ENCODE data around the gene VCPKMT. TPM values are rescaled to one million over a fixed set of nuclear protein-coding genes. Genes with fewer than 3 reads are reported as not detected.
A peak's percentile ranks its signal among the peaks of the same experiment; 100 is the strongest.

VCPKMT gene
- total and polyA plus RNA-seq, 3 donors from 2014 or later, result 8.5 to 14.5 (median 10.2) TPM

DNA sequence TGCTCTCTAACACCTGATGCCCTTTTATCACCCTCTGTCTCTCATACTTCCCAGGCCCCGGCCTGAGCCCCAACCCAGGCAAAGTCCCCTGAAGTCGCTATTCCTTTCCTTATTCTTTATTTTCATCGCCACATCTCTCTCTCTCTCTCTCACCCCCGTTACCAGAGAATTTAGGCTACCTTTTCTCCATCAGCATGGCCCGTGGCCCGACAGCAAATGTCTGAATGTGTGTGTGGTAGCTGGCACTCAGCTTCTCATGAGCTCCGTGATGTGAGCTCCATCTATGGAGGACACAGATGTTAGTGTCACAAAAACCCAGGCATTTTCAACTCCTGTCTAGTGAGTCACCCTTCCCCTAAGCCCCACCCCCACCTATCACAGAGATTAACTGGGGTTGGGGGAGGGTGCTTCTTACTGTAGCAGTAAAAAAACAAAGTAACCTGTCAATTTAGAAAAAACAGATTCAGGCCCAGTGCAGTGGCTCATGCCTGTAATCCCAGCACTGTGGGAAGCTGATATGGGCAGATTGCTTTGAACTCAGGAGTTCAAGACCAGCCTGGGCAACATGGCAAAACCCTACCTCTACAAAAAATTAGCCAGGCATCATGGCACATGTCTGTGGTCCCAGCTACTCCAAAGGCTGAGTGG is 53.8 kb downstream of the VCPKMT start:
- no peak for DNase-seq
- H3K9me3 ChIP-seq, result no peaks in the 10 kb centered on the region
- no peaks in the 10 kb centered on the region for H3K36me3 ChIP-seq (ENCODE audit: low read depth, missing control alignments)
- H3K27ac ChIP-seq, result no peak overlapping the region
- no peaks in the 10 kb centered on the region for H3K27me3 ChIP-seq
- H3K4me3 ChIP-seq, result no peak overlapping the region
- TF ChIP-seq POLR2A (IDR thresholded peaks at IDR 0.05), result no peak
- TF ChIP-seq, protein P1, sequence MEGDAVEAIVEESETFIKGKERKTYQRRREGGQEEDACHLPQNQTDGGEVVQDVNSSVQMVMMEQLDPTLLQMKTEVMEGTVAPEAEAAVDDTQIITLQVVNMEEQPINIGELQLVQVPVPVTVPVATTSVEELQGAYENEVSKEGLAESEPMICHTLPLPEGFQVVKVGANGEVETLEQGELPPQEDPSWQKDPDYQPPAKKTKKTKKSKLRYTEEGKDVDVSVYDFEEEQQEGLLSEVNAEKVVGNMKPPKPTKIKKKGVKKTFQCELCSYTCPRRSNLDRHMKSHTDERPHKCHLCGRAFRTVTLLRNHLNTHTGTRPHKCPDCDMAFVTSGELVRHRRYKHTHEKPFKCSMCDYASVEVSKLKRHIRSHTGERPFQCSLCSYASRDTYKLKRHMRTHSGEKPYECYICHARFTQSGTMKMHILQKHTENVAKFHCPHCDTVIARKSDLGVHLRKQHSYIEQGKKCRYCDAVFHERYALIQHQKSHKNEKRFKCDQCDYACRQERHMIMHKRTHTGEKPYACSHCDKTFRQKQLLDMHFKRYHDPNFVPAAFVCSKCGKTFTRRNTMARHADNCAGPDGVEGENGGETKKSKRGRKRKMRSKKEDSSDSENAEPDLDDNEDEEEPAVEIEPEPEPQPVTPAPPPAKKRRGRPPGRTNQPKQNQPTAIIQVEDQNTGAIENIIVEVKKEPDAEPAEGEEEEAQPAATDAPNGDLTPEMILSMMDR (IDR thresholded peaks at IDR 0.05), result no peak
- peaks cover 5% of the 10 kb centered on the region for H3K4me1 ChIP-seq
- 85 to 92% methylated on average over 7 of the region's 7 CpGs for WGBS, 2 donors
- intact Hi-C loops (cut with DNase I; ENCODE audit: low total_unique reads), result no loop called here

DNA sequence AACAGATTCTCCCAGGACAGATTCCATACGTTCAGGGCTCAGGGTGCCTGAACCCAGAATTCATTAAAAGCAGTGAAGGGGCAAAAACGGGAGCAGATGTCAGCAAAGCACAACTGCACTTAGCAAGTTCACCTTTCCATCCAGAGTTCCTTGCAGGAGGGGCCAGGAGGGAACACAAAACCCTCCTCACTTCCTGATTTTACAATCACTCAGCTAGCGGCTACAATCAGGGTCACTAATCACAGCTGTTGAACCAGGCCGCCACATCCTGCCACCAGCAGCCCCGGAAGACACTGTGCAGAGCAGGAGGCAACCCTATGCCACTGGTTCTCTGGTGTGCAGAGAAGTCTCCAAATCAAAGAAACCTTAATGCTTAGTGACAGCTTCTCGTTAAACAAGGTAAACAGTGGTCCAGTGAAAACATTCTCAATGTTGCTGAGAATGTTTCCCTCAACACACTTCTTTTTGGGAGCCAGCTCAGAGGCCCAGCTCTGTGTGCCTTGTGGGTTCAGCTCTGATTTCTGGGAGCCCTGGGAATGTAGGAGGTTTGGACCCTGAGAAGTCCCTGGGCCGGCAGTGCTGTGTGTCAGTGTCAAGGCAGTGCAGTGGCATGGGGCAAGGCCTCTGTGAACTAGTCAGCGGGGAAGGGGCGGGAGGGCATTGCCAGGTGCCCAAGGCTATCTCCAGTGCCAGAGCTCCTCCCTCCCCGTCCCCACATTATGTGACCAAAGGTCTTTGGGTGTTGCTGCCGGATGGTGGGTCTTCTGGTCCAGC is 54.5 kb downstream of the VCPKMT start:
- DNase-seq, result peak; percentile 23
- Histone ChIP-seq H3K27ac (peak overlapping the region in 1 of 2 donors; percentile 28), H3K27me3 (no peaks in the 10 kb centered on the region), H3K9me3 (no peaks in the 10 kb centered on the region), H3K4me1 (peaks cover 5% of the 10 kb centered on the region), H3K4me3 (no peak overlapping the region), H3K36me3 (ENCODE audit: low read depth, missing control alignments) (no peaks in the 10 kb centered on the region)
- 65 to 77% methylated on average over 4 to 11 of the region's 11 CpGs for WGBS, 2 donors
- TF ChIP-seq, protein P1 (IDR thresholded peaks at IDR 0.05), result no peak
- no peak for TF ChIP-seq POLR2A (IDR thresholded peaks at IDR 0.05)
- intact Hi-C loops (cut with DNase I; ENCODE audit: low total_unique reads), result no loop called here

DNA sequence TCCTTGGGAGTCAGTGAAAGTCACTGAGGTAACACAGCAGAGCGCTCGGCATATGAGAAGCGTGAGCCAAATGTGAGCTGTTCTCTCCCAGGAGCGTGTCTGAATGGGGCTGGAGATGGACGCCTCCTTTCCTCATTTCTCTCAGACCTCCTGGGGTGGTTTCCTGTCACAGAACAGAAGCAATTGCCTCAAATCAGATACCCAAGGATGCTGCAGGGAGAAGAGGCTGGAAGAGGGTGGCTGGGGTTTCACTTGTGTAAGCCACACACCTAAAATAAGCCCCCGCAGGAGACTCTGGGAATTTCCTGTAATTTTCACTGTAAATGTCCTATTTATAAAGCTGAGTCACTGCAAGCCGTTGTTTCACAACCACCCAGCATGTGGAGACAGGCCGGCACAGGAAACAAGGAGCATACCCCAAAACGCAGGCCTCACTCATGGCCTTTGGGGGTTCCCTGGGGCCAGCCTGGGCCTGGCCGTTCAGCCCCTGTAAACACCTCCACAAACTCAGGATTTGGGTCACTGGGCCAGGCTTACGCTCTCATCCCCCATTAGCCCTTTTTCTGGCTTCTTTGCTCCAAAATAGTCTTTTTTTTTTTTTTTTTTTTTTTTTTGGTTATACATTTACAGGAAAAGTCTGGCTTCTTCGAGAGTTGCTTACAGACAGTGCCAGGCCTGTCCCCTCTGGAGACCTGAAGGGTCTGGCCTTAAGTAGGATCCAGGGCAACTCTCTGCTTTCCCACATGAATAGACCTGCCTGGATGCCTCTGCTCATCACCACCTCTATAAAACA is 55.3 kb downstream of the VCPKMT start:
- intact Hi-C loops (cut with DNase I; ENCODE audit: low total_unique reads), result no loop called here
- DNase-seq, result peak; percentile 50
- Histone ChIP-seq H3K27ac (peak overlapping the region in 1 of 2 donors; percentile 28), H3K27me3 (no peaks in the 10 kb centered on the region), H3K4me3 (no peak overlapping the region), H3K4me1 (peaks cover 5% of the 10 kb centered on the region), H3K9me3 (no peaks in the 10 kb centered on the region), H3K36me3 (ENCODE audit: low read depth, missing control alignments) (no peaks in the 10 kb centered on the region)
- WGBS, 2 donors, result 52 to 59% methylated on average over 12 of the region's 12 CpGs
- TF ChIP-seq POLR2A (IDR thresholded peaks at IDR 0.05), result no peak
- TF ChIP-seq, protein P1 (IDR thresholded peaks at IDR 0.05), result peak in 1 of 3 experiments; percentile 8

DNA sequence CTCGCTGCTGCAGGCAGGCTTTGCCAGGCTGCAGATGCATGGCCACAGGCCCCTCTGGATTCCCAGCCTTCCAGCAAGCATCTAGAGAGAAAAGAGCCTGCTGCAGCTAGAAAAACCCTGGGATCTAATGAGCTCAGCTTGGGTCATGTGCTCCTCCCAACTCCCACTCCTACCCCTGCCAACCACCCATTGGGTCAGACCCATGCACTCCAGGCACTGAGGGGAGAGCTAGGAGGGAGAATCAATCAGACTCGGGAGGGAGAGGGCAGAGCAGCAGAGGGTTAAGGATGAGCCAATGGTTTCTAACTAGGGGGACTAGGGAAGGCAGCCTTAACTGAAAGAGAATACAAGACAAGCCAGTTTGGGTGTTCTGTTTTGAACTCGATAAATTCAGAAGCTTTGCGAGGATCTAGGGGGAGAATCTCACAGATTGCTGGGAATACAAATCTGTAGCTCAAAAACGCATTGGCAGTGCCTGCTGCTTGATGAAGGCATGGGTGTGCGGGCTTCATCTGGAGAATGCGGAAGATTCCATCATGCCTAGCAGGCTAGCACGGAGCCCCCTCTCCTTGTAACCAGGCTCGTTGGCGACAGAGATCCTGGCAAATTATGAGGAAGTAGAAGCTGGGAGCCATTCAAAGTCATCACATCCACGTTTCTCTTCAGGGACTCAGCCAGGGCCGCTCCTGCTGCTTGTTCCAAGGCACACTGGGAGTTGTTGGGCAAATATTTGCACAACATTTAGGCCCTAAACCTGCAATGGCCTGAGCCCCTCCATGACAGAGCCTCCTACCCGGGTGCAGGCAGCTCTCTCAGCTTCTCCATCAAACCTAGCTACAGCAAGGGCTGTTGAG is 56.4 kb downstream of the VCPKMT start:
- H3K27me3 ChIP-seq, result no peaks in the 10 kb centered on the region
- H3K4me1 ChIP-seq, result peaks cover 5% of the 10 kb centered on the region
- no peak overlapping the region for H3K27ac ChIP-seq
- TF ChIP-seq, protein P1 (IDR thresholded peaks at IDR 0.05), result no peak
- no peak for TF ChIP-seq POLR2A (IDR thresholded peaks at IDR 0.05)
- no peak for DNase-seq
- WGBS, 2 donors, result 84 to 88% methylated on average over 13 of the region's 13 CpGs
- intact Hi-C loops (cut with DNase I; ENCODE audit: low total_unique reads), result no loop called here
- no peak overlapping the region for H3K4me3 ChIP-seq
- no peaks in the 10 kb centered on the region for H3K36me3 ChIP-seq (ENCODE audit: low read depth, missing control alignments)
- H3K9me3 ChIP-seq, result no peaks in the 10 kb centered on the region
